Osteocyte (in vitro differentiated cells): ENCODE measurements around the gene GOT2. TPM values are rescaled to one million over a fixed set of nuclear protein-coding genes. Genes with fewer than 3 reads are reported as not detected.

Experiments used
- DNase-seq: peaks from one replicate; pipeline ENCODE4 v3.0.0; 2021; ENCODE audit warnings: mixed read lengths; ENCODE audit not compliant: unreplicated experiment; ENCODE audit errors: extremely low spot score
- H3K27ac Mint-ChIP-seq: one replicate; pipeline ENCODE4 v1.8.0; 2021; ENCODE audit warnings: mild to moderate bottlenecking, mixed read lengths; ENCODE audit not compliant: unreplicated experiment
- H3K27me3 Mint-ChIP-seq: one replicate; pipeline ENCODE4 v1.8.0; 2021; ENCODE audit warnings: mixed read lengths; ENCODE audit not compliant: unreplicated experiment
- H3K36me3 Mint-ChIP-seq: one replicate; pipeline ENCODE4 v1.8.0; 2021; ENCODE audit warnings: mixed read lengths; ENCODE audit not compliant: unreplicated experiment
- H3K4me1 Mint-ChIP-seq: one replicate; pipeline ENCODE4 v1.8.0; 2021; ENCODE audit warnings: mixed read lengths; ENCODE audit not compliant: unreplicated experiment
- H3K4me3 Mint-ChIP-seq: one replicate; pipeline ENCODE4 v1.8.0; 2021; ENCODE audit warnings: mild to moderate bottlenecking, moderate library complexity, mixed read lengths; ENCODE audit not compliant: unreplicated experiment
- H3K9me3 Mint-ChIP-seq: one replicate; pipeline ENCODE4 v1.8.0; 2021; ENCODE audit warnings: mixed read lengths; ENCODE audit not compliant: unreplicated experiment
- CTCF ChIP-seq: fragments of 200-600 bp; sonication (generic); IDR thresholded peaks from 2 replicates; pipeline ENCODE4 v1.5.0; 2021; ENCODE audit warnings: antibody characterized with exemption, mild to moderate bottlenecking, moderate library complexity
- total RNA-seq: library from RNA; stranded (reverse); gene quantifications from 2 replicates; pipeline ENCODE4 v1.2.1, GENCODE V29; 2021

The GOT2 gene
- total RNA-seq, 1 donor from 2014 or later: 58.4 TPM

DNA sequence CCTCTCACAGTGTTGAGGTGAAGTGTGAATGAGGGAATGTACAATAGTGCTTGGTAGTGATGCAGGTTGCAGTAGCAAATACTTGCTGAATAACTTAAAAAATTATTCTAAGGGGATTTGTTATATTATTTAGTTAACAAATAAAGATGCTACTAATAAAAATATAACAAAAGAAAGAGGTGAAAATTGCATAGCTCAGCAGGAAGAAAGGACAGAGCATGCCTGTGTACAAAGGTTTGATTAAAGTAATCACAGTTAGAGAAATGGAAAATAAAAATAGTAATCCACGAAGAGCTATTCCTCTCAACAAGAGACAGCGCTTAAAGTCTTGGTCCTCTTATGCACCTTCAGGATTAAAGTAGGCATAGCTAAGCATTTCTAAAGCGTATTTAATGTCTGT, 11.0 kb downstream of the GOT2 start:
- H3K36me3 Mint-ChIP-seq: peaks cover 27% of the 10 kb centered on the region
- DNase-seq: no peak
- H3K4me3 Mint-ChIP-seq: no peak overlapping the region
- no peak overlapping the region for H3K27ac Mint-ChIP-seq
- H3K9me3 Mint-ChIP-seq: no peaks in the 10 kb centered on the region
- no peaks in the 10 kb centered on the region for H3K4me1 Mint-ChIP-seq
- TF ChIP-seq CTCF: no peak
- H3K27me3 Mint-ChIP-seq: no peaks in the 10 kb centered on the region

DNA sequence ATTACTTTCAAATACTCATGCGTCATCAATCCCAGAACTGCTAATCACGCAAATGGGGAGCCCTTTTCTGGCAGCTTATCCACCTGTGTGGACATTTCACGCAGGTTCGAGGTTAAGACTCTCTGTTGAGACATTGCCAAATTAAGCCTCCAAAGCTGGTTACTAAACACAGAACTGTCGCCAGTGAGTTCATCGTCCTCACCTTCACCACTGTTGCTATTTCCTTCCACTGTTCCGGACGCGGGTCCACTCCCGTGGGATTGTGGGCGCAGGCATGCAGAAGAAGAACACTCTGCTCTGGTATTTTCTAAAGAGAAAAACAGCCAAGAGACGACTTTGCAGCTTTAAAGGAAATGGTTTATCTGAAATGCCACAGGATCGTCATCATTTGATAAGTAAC, 16.1 kb downstream of the GOT2 start:
- no peak overlapping the region for H3K27ac Mint-ChIP-seq
- no peaks in the 10 kb centered on the region for H3K4me1 Mint-ChIP-seq
- H3K9me3 Mint-ChIP-seq: no peaks in the 10 kb centered on the region
- TF ChIP-seq CTCF: no peak
- DNase-seq: no peak
- no peak overlapping the region for H3K4me3 Mint-ChIP-seq
- H3K27me3 Mint-ChIP-seq: no peaks in the 10 kb centered on the region
- H3K36me3 Mint-ChIP-seq: peaks cover 46% of the 10 kb centered on the region

- no peak for DNase-seq
- no peak overlapping the region for H3K4me3 Mint-ChIP-seq
- H3K27me3 Mint-ChIP-seq: no peaks in the 10 kb centered on the region
- peaks cover 49% of the 10 kb centered on the region for H3K36me3 Mint-ChIP-seq
- no peaks in the 10 kb centered on the region for H3K9me3 Mint-ChIP-seq
- no peak overlapping the region for H3K27ac Mint-ChIP-seq
- TF ChIP-seq CTCF: no peak
- H3K4me1 Mint-ChIP-seq: no peaks in the 10 kb centered on the region
Measured at GRCh38 chr16:58716468-58716867, 17.6 kb downstream of the GOT2 start.

DNA sequence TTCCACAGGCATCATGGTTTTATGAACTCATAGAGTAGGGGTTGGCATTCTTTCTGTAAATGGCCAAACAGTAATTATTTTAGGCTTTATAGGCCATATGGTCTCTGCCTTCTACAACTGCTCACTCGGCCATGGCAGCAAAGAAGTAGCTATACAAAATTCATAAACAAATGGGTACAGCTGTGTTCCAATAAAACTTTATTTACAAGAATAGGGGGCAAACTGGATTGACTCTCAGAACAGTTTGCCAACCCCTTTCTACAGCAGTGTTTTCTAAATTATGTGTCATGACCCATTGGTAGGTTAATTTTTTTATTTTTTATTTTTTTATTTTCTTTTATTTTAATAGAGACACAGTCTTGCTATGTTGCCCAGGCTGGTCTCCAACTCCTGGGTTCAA, 20.4 kb downstream of the GOT2 start:
- H3K27me3 Mint-ChIP-seq: no peaks in the 10 kb centered on the region
- no peaks in the 10 kb centered on the region for H3K4me1 Mint-ChIP-seq
- no peak overlapping the region for H3K4me3 Mint-ChIP-seq
- no peak overlapping the region for H3K27ac Mint-ChIP-seq
- H3K9me3 Mint-ChIP-seq: no peaks in the 10 kb centered on the region
- H3K36me3 Mint-ChIP-seq: peaks cover 39% of the 10 kb centered on the region
- DNase-seq: no peak
- TF ChIP-seq CTCF: no peak

GRCh38 chr16:58709333-58709732, 24.8 kb downstream of the GOT2 start:
- Mint-ChIP-seq H3K4me1 (no peaks in the 10 kb centered on the region), H3K9me3 (no peaks in the 10 kb centered on the region)

More at GRCh38 chr16:58709333-58709732, 24.8 kb downstream of the GOT2 start:
- H3K27me3 Mint-ChIP-seq: no peaks in the 10 kb centered on the region
- no peak overlapping the region for H3K4me3 Mint-ChIP-seq
- no peak for DNase-seq
- no peak overlapping the region for H3K27ac Mint-ChIP-seq
- H3K36me3 Mint-ChIP-seq: peaks cover 21% of the 10 kb centered on the region
- TF ChIP-seq CTCF: no peak
